SK-N-SH treated with all-trans-retinoic acid at 6 μM for 48 hours (cell line): Measurements from ENCODE around the gene JOSD1.

Source experiments
- ATAC-seq: fragments of 200-7000 bp; cut with Tn5 transposase; 3 replicates; pipeline ENCODE4 v1.9.1; 2020; ENCODE audit warnings: mild to moderate bottlenecking, moderate library complexity
- ARNTL ChIP-seq: fragments of 450-650 bp; formaldehyde crosslinking; IDR thresholded peaks from 2 replicates; pipeline ENCODE4 v1.5.0; 2020; ENCODE audit warnings: low read depth, mild to moderate bottlenecking, moderate library complexity, borderline replicate concordance
- CSRNP3 ChIP-seq: fragments of 250-450 bp; sonication (Bioruptor Pico); IDR thresholded peaks from 2 replicates; pipeline ENCODE4 v1.5.1; 2021; ENCODE audit warnings: mild to moderate bottlenecking, moderate library complexity
- ESRRG ChIP-seq: fragments of 250-450 bp; sonication (Bioruptor Pico); IDR thresholded peaks from 2 replicates; pipeline ENCODE4 v1.6.1; 2021; ENCODE audit warnings: mild to moderate bottlenecking
- GLIS3 ChIP-seq: fragments of 250-450 bp; sonication (Bioruptor Pico); IDR thresholded peaks from 2 replicates; pipeline ENCODE4 v1.5.0; 2020; ENCODE audit warnings: mild to moderate bottlenecking, moderate library complexity
- ISL1 ChIP-seq: fragments of 250-450 bp; sonication (Bioruptor Pico); IDR thresholded peaks from 2 replicates; pipeline ENCODE4 v2.1.2; 2022; ENCODE audit warnings: mild to moderate bottlenecking, moderate library complexity
- PPARA ChIP-seq: fragments of 250-450 bp; sonication (Bioruptor Pico); IDR thresholded peaks from 2 replicates; pipeline ENCODE4 v1.5.0; 2020; ENCODE audit warnings: mild to moderate bottlenecking, borderline replicate concordance
- RARB ChIP-seq: fragments of 250-450 bp; sonication (Bioruptor Pico); IDR thresholded peaks from 2 replicates; pipeline ENCODE4 v1.8.0; 2021; ENCODE audit warnings: mild to moderate bottlenecking, moderate library complexity
- SNAI2 ChIP-seq: fragments of 250-450 bp; sonication (Bioruptor Pico); IDR thresholded peaks from 2 replicates; pipeline ENCODE4 v1.5.0; 2020; ENCODE audit warnings: mild to moderate bottlenecking, moderate library complexity
- TCF4 ChIP-seq: fragments of 250-450 bp; sonication (Bioruptor Pico); IDR thresholded peaks from 2 replicates; pipeline ENCODE4 v1.8.0; 2021; ENCODE audit warnings: mild to moderate bottlenecking, moderate library complexity, borderline replicate concordance
- TOX ChIP-seq: fragments of 250-450 bp; sonication (Bioruptor Pico); IDR thresholded peaks from 2 replicates; pipeline ENCODE4 v1.8.0; 2021; ENCODE audit warnings: mild to moderate bottlenecking, moderate library complexity, borderline replicate concordance
- ZC3H10 ChIP-seq: fragments of 250-450 bp; sonication (Bioruptor Pico); IDR thresholded peaks from 2 replicates; pipeline ENCODE4 v1.5.1; 2021; ENCODE audit warnings: mild to moderate bottlenecking, moderate library complexity
- ZFP3 ChIP-seq: fragments of 250-450 bp; sonication (Bioruptor Pico); IDR thresholded peaks from 2 replicates; pipeline ENCODE4 v1.5.0; 2020; ENCODE audit warnings: mild to moderate bottlenecking, moderate library complexity
- ZFP30 ChIP-seq: fragments of 450-650 bp; formaldehyde crosslinking; IDR thresholded peaks from 2 replicates; pipeline ENCODE4 v1.5.0; 2022; ENCODE audit warnings: mild to moderate bottlenecking, moderate library complexity
- ZNF70 ChIP-seq: fragments of 450-650 bp; formaldehyde crosslinking; IDR thresholded peaks from 2 replicates; pipeline ENCODE4 v1.5.0; 2020; ENCODE audit warnings: mild to moderate bottlenecking, moderate library complexity
- ZNF8 ChIP-seq: fragments of 450-650 bp; formaldehyde crosslinking; IDR thresholded peaks from 2 replicates; pipeline ENCODE4 v1.5.0; 2020; ENCODE audit warnings: mild to moderate bottlenecking, moderate library complexity
- TF ChIP-seq, protein P1 (sequence below): fragments of 250-450 bp; sonication (Bioruptor Pico); IDR thresholded peaks from 2 replicates; pipeline ENCODE4 v1.8.0; 2020; ENCODE audit warnings: mild to moderate bottlenecking, moderate library complexity, borderline replicate concordance
- TF ChIP-seq, protein P2 (sequence below): fragments of 250-450 bp; sonication (Bioruptor Pico); IDR thresholded peaks from 2 replicates; pipeline ENCODE4 v1.5.1; 2020; ENCODE audit warnings: low read depth, mild to moderate bottlenecking, moderate library complexity
- TF ChIP-seq, protein P3 (sequence below): fragments of 250-450 bp; sonication (Bioruptor Pico); IDR thresholded peaks from 2 replicates; pipeline ENCODE4 v1.5.0; 2020; ENCODE audit warnings: mild to moderate bottlenecking, moderate library complexity

Gene JOSD1

DNA sequence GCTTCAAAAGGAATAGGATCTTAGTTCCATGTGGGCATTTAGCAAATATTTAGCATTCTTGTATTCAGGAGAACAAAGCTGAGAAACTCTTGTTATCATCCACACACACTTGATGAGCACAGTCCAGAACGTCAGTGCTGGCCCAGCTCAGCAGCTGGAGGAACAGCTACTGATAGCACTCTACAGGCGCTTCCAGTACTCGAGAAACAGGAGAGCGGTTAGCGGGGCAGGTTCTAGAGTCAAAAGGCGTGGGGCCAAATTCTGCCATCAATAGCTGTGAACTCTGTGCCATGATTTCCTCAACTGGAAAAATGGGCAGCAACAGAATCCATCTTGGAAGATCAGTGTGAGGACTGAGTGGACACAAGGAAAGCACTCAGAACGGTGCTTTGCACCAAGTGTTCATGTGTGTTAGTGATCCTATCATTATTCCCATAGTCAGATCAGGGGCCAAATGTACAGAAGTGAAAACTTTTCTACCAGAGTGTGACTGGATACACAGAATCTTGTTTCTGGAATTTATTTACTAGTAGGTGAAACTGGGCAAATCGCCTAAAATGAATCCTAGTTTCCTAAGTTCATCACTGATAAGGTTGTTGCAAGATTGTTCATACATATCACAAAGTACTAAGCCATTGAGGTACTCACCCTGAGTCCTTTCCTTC lies 3.2 kb downstream of the JOSD1 start (continued):
- TF ChIP-seq, protein P1, sequence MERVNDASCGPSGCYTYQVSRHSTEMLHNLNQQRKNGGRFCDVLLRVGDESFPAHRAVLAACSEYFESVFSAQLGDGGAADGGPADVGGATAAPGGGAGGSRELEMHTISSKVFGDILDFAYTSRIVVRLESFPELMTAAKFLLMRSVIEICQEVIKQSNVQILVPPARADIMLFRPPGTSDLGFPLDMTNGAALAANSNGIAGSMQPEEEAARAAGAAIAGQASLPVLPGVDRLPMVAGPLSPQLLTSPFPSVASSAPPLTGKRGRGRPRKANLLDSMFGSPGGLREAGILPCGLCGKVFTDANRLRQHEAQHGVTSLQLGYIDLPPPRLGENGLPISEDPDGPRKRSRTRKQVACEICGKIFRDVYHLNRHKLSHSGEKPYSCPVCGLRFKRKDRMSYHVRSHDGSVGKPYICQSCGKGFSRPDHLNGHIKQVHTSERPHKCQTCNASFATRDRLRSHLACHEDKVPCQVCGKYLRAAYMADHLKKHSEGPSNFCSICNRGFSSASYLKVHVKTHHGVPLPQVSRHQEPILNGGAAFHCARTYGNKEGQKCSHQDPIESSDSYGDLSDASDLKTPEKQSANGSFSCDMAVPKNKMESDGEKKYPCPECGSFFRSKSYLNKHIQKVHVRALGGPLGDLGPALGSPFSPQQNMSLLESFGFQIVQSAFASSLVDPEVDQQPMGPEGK, result no peak

DNA sequence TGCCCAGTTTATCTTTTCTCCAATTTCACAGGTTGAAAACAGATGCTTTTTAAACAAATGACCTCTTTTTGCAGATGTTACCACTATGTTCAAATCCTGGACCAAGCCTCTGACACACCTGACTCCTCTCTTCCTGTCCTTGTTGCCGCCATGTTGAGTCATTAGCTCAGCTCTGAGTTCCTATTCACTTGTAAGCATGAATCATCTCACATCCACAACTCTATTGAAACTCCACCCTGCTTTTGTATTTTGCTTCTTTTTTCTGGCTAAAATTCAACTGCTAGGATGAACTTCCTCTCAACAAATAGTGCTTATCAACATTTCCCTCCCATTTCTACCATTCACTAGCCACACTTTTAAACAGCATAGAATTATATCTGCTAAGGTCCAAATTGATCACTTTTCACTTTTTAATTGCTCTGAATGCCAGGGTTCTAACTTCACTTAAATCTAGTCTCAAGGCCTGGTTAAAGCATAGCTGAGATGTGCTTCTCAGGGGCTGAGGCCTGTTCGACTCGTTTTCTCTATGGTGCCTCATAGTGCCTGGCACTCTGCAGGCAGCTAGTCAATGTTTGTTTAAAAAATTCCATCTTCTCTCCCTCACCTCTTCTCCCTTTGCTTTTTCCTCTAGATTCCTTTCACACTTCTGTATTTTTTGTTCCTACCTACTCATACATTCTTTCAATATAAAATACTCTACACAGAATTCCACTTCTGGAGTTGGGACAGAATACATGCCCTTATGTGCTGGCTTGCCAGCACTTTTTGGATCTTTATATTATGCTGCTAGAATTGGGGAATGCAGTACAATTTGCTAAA lies 3.9 kb downstream of the JOSD1 start:
- ATAC-seq, result 0 out of 3 replicates have a peak, but pooled peaks have one; percentile 21
- TF ChIP-seq RARB (CRISPR knock-in tag) (no peak), ZFP30 (CRISPR knock-in tag) (no peak), TCF4 (no peak), GLIS3 (no peak), ZC3H10 (no peak), TOX (CRISPR knock-in tag) (no peak), CSRNP3 (CRISPR knock-in tag) (no peak), PPARA (no peak), ZNF70 (CRISPR knock-in tag) (no peak)
- TF ChIP-seq, protein P2, sequence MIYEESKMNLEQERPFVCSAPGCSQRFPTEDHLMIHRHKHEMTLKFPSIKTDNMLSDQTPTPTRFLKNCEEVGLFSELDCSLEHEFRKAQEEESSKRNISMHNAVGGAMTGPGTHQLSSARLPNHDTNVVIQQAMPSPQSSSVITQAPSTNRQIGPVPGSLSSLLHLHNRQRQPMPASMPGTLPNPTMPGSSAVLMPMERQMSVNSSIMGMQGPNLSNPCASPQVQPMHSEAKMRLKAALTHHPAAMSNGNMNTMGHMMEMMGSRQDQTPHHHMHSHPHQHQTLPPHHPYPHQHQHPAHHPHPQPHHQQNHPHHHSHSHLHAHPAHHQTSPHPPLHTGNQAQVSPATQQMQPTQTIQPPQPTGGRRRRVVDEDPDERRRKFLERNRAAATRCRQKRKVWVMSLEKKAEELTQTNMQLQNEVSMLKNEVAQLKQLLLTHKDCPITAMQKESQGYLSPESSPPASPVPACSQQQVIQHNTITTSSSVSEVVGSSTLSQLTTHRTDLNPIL (CRISPR knock-in tag), result no peak
- TF ChIP-seq, protein P1, result no peak

- ATAC-seq, result no peak
- TF ChIP-seq ARNTL (CRISPR knock-in tag) (no peak), TOX (CRISPR knock-in tag) (no peak), ZFP3 (CRISPR knock-in tag) (no peak), GLIS3 (no peak), ZNF8 (CRISPR knock-in tag) (no peak), ISL1 (CRISPR knock-in tag) (no peak), ESRRG (CRISPR knock-in tag) (no peak), CSRNP3 (CRISPR knock-in tag) (no peak), ZNF70 (CRISPR knock-in tag) (no peak), SNAI2 (no peak)
- TF ChIP-seq, protein P3, sequence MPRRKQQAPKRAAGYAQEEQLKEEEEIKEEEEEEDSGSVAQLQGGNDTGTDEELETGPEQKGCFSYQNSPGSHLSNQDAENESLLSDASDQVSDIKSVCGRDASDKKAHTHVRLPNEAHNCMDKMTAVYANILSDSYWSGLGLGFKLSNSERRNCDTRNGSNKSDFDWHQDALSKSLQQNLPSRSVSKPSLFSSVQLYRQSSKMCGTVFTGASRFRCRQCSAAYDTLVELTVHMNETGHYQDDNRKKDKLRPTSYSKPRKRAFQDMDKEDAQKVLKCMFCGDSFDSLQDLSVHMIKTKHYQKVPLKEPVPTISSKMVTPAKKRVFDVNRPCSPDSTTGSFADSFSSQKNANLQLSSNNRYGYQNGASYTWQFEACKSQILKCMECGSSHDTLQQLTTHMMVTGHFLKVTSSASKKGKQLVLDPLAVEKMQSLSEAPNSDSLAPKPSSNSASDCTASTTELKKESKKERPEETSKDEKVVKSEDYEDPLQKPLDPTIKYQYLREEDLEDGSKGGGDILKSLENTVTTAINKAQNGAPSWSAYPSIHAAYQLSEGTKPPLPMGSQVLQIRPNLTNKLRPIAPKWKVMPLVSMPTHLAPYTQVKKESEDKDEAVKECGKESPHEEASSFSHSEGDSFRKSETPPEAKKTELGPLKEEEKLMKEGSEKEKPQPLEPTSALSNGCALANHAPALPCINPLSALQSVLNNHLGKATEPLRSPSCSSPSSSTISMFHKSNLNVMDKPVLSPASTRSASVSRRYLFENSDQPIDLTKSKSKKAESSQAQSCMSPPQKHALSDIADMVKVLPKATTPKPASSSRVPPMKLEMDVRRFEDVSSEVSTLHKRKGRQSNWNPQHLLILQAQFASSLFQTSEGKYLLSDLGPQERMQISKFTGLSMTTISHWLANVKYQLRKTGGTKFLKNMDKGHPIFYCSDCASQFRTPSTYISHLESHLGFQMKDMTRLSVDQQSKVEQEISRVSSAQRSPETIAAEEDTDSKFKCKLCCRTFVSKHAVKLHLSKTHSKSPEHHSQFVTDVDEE (CRISPR knock-in tag), result no peak
- TF ChIP-seq, protein P1, result no peak
Observed at GRCh38 chr22:38694940-38695339, 5.8 kb downstream of the JOSD1 start.
